ENCODE data around the gene RNF128. TPM values are rescaled to one million over a fixed set of nuclear protein-coding genes. Genes with fewer than 3 reads are reported as not detected.

Gene RNF128
- polyA plus RNA-seq, 1 donor (not counting 4 experiments of a cell fraction or from before 2014, with no cell fraction given): 20.1 TPM

- DNase-seq (ENCODE audit: low read depth, low spot score) (no peak), FAIRE-seq (no peak)
- no peaks in the 10 kb centered on the region for H3K79me2 ChIP-seq (ENCODE audit: control insufficient read depth, insufficient read depth, low read length)
- H3K4me3 ChIP-seq (ENCODE audit: control insufficient read depth in 2 of 3, extremely low read depth in 1 of 3, insufficient read depth in 2 of 3, low read depth in 1 of 3, low read length in 3 of 3): no peak overlapping the region
- TF ChIP-seq, protein P1, sequence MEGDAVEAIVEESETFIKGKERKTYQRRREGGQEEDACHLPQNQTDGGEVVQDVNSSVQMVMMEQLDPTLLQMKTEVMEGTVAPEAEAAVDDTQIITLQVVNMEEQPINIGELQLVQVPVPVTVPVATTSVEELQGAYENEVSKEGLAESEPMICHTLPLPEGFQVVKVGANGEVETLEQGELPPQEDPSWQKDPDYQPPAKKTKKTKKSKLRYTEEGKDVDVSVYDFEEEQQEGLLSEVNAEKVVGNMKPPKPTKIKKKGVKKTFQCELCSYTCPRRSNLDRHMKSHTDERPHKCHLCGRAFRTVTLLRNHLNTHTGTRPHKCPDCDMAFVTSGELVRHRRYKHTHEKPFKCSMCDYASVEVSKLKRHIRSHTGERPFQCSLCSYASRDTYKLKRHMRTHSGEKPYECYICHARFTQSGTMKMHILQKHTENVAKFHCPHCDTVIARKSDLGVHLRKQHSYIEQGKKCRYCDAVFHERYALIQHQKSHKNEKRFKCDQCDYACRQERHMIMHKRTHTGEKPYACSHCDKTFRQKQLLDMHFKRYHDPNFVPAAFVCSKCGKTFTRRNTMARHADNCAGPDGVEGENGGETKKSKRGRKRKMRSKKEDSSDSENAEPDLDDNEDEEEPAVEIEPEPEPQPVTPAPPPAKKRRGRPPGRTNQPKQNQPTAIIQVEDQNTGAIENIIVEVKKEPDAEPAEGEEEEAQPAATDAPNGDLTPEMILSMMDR (optimal IDR thresholded peaks at IDR 0.05 in 1 of 3, IDR thresholded peaks at IDR 0.05 in 1 of 3, conservative IDR thresholded peaks at IDR 0.05 in 1 of 3; ENCODE audit: extremely low read depth in 1 of 3, insufficient read depth in 2 of 3, low read length in 3 of 3): no peak
- TF ChIP-seq EZH2 (IDR thresholded peaks at IDR 0.05; ENCODE audit: low read length): no peak
- H3K9ac ChIP-seq (ENCODE audit: control insufficient read depth, extremely low read depth, insufficient read depth, low read length): no peak overlapping the region
- H3K27ac ChIP-seq (ENCODE audit: control insufficient read depth, insufficient read depth, low read length): no peak overlapping the region
- no peaks in the 10 kb centered on the region for H3K4me1 ChIP-seq (ENCODE audit: control insufficient read depth, extremely low read depth, insufficient read depth, low read length)
- H3K4me2 ChIP-seq (ENCODE audit: control insufficient read depth, extremely low read depth, insufficient read depth, low read depth, low read length): no peak overlapping the region
- no peaks in the 10 kb centered on the region for H4K20me1 ChIP-seq (ENCODE audit: control insufficient read depth, extremely low read depth, insufficient read depth, low read length)
- H3K9me1 ChIP-seq (ENCODE audit: control insufficient read depth, extremely low read depth, insufficient read depth, low read length): no peaks in the 10 kb centered on the region
- H3K9me3 ChIP-seq (ENCODE audit: control insufficient read depth, low read depth, low read length): no peaks in the 10 kb centered on the region
- H3K36me3 ChIP-seq (ENCODE audit: control insufficient read depth in 2 of 2, extremely low read depth in 1 of 2, insufficient read depth in 2 of 2, low read length in 2 of 2): no peaks in the 10 kb centered on the region
- dilution Hi-C loops (cut with MboI; ENCODE audit: extremely low pct_ligation_motif_present, low sequenced_read_pairs): no loop called here
- no peaks in the 10 kb centered on the region for H3K27me3 ChIP-seq (ENCODE audit: control insufficient read depth, extremely low read depth, insufficient read depth, low read length)
- H2AFZ ChIP-seq (ENCODE audit: control insufficient read depth, low read length): no peak overlapping the region
Observed at GRCh38 chrX:106718709-106719108, 7.8 kb upstream of the RNF128 start.

- Histone ChIP-seq H3K4me2 (ENCODE audit: control insufficient read depth, extremely low read depth, insufficient read depth, low read depth, low read length) (peak overlapping the region; percentile 81), H3K9ac (ENCODE audit: control insufficient read depth, extremely low read depth, insufficient read depth, low read length) (peak overlapping the region; percentile 81), H3K4me1 (ENCODE audit: control insufficient read depth, extremely low read depth, insufficient read depth, low read length) (no peaks in the 10 kb centered on the region), H3K79me2 (ENCODE audit: control insufficient read depth, insufficient read depth, low read length) (peaks cover 14% of the 10 kb centered on the region), H3K36me3 (ENCODE audit: control insufficient read depth in 2 of 2, extremely low read depth in 1 of 2, insufficient read depth in 2 of 2, low read length in 2 of 2) (no peaks in the 10 kb centered on the region), H3K9me1 (ENCODE audit: control insufficient read depth, extremely low read depth, insufficient read depth, low read length) (no peaks in the 10 kb centered on the region), H4K20me1 (ENCODE audit: control insufficient read depth, extremely low read depth, insufficient read depth, low read length) (no peaks in the 10 kb centered on the region), H3K4me3 (ENCODE audit: control insufficient read depth in 2 of 3, extremely low read depth in 1 of 3, insufficient read depth in 2 of 3, low read depth in 1 of 3, low read length in 3 of 3) (peak overlapping the region; percentile 62 to 76 (median 69)), H3K9me3 (ENCODE audit: control insufficient read depth, low read depth, low read length) (no peaks in the 10 kb centered on the region), H3K27me3 (ENCODE audit: control insufficient read depth, extremely low read depth, insufficient read depth, low read length) (peaks cover 3% of the 10 kb centered on the region), H2AFZ (ENCODE audit: control insufficient read depth, low read length) (peak overlapping the region; percentile 76), H3K27ac (ENCODE audit: control insufficient read depth, insufficient read depth, low read length) (peak overlapping the region; percentile 70)
- TF ChIP-seq, protein P1 (optimal IDR thresholded peaks at IDR 0.05 in 1 of 3, IDR thresholded peaks at IDR 0.05 in 1 of 3, conservative IDR thresholded peaks at IDR 0.05 in 1 of 3; ENCODE audit: extremely low read depth in 1 of 3, insufficient read depth in 2 of 3, low read length in 3 of 3): no peak
- TF ChIP-seq EZH2 (IDR thresholded peaks at IDR 0.05; ENCODE audit: low read length): no peak
- dilution Hi-C loops (cut with MboI; ENCODE audit: extremely low pct_ligation_motif_present, low sequenced_read_pairs): no loop called here
- DNase-seq (ENCODE audit: low read depth, low spot score) (no peak), FAIRE-seq (peak; percentile 26)
Observed at GRCh38 chrX:106725931-106726330, 570 bp upstream of the RNF128 start.

All from keratinocyte (primary cell).